SK-MEL-5 (cell line): ENCODE data around the gene SF1. TPM values are rescaled to one million over a fixed set of nuclear protein-coding genes. Genes with fewer than 3 reads are reported as not detected.

Experiments used
- DNase-seq: peaks from one replicate; pipeline ENCODE4 v3.0.0-alpha.2; 2016; ENCODE audit warnings: low read depth, low spot score
- in situ Hi-C: cut with HindIII; loops from 2 replicates; pipeline ENCODE4 v1.10.0; 2016; ENCODE audit warnings: low sequenced_read_pairs, high pct_unique_total_duplicates, low pct_unique_long_range_greater_than_20kb
- total RNA-seq: library from RNA; depleted of rRNA; stranded (reverse); fragments of >200 nt; shearing (Covaris generic); gene quantifications from 2 replicates; pipeline ENCODE4 v1.2.3, GENCODE V29; 2014

SF1 gene
- total RNA-seq, 1 experiment from 2014 or later: 53.3 TPM

DNA sequence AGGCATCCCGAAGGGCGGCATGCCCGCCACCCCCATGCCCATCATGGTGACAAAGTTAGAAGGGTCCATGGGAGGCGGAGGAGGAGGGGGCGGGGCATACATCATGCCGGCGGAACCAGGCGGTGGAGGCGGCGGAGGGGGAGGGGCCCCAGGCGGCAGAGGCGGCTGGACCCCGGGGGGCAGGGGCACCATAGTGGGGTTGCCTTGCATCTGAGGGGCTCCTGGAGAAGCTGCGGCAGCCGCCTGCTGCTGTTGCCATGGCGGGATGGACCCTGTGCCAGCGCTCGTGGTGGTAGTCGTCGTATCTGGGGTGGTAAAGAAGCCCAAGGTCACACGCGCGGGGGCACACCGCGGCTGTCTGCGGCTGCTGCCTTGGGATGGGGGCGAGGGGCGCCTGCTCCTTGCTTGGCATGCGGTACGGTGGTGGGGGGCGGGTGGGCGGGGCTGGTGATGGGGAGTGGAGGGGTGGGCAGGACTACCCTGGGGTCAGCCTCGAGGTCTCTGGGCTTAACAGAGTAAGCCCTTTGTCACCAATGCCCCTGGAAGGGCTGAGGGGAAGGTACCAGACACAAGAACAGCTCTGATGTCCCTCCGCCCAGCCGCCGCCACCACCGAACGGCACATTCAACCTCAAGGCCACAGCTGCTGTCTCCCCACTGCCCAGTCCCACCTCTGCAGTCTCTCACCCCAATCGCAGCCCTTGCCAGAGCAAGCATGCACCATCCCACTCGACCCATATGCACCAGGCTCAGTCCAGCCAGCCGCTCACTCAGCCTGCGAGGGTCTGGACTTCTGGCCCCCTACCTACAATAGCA is 12.3 kb downstream of the SF1 start:
- no peak for DNase-seq
- in situ Hi-C loops: no loop called here

- no peak for DNase-seq
- in situ Hi-C loops: no loop called here
These were observed 13.0 kb downstream of the SF1 start for GRCh38 chr11:64765291-64765850.

DNA sequence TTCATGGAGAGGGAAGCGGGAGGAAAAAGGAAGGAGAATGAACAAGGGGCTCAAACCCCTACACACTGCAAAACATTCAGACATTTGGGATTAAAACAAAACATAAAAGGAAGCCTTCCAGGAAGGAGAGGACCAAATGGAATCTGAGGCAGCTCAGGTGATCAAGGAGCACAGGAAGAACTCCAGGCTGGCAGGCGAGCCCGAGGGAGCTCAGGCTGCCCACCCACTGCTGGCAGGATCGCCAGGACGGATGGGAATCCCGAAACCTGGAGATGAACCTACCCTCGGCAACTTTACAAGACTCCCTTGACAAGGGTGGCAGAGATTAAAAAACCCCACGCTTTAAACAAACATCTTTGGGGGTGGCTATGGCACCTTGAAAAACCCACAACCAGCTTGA is 13.6 kb downstream of the SF1 start:
- DNase-seq: no peak
- in situ Hi-C loops: no loop called here

DNA sequence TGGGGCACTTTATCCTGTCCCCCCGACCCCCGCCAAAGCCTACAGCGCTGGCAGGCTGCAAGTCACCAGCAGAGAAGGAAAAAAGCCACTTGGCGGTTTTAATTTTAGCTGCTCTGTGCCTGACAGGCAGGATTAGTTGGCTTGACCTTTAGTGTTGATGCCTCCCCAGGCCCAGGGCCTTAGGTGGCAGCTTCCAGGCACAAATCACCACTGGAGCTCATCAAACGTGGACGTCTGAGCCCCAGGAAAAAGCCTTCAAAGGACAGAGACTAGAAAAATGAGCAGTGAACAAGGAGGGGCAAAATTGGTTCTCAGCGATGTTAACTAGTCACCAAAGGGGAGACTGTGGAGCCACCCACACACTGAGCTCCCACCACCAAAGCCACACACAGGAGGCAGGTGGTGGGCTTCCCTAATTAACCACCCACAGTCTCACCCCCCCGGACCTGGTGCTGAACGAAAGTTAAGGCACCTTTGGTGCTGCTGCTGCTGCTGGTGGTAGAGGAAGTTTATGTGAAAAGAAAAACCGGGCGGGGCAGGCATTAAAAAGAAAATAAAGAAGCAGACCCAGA is 14.2 kb downstream of the SF1 start:
- no peak for DNase-seq
- in situ Hi-C loops: no loop called here

DNA sequence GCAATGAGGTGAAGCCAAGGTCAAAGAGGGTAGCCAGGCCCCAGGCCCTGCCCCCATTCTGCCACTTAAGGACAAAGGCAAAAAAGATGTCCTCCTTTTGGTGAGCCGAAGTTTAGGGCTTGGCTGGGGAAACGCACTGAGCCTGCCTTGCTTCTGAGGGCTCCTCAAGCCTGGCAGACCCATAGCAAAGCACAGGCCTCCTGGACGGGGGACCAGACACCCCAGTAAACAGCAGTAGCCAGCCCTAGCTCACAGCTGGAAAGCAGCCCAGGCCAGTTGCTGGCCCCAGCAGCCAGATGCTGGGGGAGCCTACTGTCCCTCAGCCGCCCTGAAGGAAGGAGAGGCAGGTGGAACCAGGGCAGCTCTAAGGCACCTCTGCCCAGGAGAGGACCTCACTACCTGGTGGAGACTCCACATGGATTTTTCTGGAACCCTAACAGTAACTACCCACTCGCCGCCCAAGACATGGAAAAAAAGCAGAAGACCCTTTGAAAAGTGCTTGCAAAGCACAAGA is 14.8 kb downstream of the SF1 start:
- in situ Hi-C loops: no loop called here

GRCh38 chr11:64762674-64763525 is 15.4 kb downstream of the SF1 start:
- DNase-seq: no peak
- in situ Hi-C loops: no loop called here

More for the DNA sequence above, 14.8 kb downstream of the SF1 start:
- no peak for DNase-seq

DNA sequence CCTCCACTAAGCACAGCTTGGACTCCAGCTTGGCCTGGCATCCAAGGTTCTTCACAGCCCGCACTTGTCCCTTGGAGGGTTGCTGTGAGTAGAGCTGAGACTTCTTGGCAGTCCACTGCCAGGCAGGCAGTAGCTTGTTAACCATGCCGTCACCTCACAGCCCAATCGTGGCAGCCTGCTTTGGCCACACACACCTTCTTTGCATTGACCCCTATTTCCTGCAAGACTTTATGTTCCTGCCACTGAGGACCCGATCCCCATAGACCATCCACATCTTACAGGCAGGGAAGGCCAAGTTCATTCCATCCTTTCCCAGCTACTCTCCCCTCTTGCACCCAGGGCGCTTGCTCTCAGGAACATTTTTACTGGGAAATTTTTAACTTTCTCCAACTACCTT is 16.1 kb downstream of the SF1 start:
- DNase-seq: no peak
- in situ Hi-C loops: no loop called here

- DNase-seq: no peak
- in situ Hi-C loops: no loop called here
These were observed 17.5 kb downstream of the SF1 start for GRCh38 chr11:64760759-64761420.

DNA sequence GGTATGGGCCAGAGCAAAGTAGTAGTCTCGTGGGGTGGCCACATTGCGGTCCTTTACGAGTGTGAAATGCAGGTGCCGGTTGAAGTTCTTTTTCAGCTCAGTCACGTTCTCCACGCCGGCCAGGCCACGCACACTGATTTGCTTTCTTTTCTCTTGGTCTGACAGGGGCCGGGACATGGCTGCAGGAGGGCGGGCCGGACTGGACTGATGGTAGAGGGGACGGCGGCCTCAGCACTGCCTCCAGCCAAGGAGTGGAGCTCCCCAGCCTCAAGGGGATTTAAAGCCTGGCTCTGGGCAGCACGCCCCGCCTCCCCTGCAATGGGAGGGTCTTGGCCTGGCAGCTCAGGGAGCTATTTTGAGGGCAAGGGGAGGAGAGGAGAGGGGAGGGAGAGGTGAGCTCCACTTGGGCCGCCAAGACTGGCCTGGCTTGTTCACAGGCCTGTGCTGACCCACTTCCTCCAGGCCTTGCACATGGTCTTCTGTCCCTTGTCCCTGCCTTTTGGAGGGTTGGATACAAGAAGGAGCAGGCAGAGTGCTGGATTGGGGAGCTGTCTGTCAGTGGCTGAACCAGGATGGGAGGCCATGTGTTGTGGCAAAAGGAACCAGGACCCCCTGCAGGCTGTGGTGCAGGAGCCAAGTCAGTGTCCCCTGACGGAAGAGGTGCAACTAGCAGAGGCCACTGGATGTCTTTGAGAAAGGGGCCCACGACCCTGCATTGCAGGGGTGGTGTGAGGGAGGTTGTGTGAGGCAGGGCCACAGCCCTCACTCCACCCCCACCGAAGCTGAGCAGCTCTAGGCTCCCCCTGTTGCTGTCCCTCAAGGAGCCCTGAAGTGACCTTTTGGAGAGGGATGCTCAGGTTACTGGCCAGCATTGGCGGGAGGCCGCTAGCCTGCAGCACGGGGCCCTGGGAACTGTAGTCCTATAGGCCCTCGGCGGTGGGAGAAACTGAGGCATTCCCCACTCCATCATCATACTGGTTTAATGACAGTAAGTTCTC is 18.3 kb downstream of the SF1 start, which contains the start of gene PYGM:
PYGM (minus strand) TSS at position 253 of the 998 bp plus-strand sequence; CDS start at position 177, 76 bp downstream.
- in situ Hi-C loops: no loop called here
- DNase-seq: no peak

DNA sequence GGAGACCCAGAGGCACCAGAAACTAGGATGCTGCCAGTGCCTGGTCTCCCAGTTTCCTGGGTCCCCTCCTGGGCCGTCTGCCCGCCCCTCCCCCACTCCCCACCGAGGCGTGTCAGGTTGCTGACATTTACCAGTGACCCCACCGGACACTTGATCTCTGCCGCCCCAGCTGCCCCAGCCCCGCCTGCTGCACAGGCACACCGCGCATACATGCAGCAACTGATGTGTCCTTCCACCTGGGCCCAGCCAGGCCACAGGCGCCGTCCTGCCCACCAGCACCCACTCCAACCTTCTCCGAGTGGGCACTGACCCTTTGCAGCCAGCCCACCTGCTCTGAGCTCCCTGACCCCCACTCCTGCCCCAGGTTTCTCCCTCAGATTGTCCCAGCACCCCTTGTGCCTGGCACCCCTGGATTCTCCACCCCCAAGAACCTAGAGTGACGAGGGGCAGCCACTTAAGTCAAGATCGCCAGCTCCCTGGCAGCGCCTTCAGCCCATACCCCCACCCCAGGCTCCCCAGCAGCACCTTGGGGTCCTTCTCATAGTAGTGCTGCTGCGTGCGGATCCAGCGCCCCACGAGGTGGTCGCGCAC is 19.1 kb downstream of the SF1 start:
- in situ Hi-C loops: no loop called here

DNA sequence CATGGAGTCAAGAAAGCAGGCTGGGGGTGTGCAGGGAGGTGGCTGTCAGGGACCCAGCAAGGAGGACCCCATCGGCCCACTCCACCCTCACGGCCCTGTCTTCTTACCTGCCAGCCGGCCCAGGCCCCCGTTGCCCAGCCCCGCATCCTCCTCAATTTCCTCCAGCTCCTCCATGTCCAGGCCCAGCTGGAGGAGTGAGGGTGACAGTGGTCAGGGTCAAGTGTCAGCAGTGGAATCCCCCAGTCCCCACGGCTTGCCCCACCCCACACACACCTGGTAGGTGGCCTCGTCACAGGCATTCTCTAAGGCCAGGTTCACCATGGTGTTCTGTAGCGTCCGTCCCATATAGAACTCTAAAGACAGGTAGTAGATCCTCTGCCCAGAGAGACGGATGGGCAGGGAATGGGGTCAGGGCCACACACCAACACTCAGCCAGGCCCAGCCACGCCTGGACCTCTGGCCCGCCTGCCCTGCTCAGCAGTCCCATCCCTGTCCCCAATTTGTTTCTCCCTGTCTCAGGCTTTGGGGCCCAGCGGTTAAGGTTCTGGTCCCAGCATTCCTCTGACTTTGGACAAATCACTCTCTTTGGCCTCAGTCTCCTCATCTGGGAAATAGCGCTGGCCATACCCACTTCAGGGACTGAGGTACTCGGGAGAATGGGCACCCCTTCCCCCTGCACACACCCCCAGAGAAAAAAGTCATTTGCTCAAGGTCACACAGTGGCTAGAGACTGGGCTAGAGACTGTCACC is 19.8 kb downstream of the SF1 start:
- no peak for DNase-seq
- in situ Hi-C loops: no loop called here

More for the DNA sequence above, 19.1 kb downstream of the SF1 start:
- DNase-seq: no peak

DNA sequence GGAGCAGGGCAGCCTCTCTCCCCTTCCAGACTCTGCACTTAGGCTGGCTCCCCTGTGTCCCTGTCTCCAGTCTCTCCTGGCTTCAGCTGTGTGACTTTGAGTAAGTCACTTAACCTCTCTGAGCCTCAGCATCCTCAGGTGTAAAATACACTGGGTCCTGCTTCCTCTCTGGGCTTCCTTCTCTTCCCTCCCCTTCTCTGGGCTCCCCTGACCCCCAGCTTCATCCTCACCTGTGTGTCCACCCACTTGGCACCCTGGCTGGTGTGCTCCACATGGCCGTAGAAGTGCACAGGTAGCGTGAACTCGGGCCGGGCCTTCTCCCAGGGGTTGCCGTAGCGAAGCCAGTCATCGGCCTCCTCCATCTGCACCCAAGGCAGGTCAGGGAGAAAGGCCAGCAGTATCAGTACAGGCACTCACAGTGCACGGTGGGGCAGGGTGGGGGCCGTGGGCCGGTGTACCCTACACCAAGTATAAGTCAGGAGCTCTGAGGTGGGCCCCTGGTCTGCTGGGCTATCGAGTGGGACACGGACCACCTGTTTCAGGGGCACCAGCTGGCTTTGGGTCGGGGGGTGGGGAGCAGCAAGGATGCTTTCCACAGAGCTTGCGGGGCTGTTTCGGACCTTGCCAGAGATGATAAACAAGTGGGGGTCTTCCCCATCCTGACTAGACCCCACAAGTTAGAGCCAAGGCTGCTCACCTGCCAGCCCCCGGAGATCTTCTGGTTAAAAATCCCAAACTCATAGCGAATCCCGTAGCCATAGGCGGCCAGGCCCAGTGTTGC is 20.6 kb downstream of the SF1 start:
- in situ Hi-C loops: no loop called here
- DNase-seq: no peak

DNA sequence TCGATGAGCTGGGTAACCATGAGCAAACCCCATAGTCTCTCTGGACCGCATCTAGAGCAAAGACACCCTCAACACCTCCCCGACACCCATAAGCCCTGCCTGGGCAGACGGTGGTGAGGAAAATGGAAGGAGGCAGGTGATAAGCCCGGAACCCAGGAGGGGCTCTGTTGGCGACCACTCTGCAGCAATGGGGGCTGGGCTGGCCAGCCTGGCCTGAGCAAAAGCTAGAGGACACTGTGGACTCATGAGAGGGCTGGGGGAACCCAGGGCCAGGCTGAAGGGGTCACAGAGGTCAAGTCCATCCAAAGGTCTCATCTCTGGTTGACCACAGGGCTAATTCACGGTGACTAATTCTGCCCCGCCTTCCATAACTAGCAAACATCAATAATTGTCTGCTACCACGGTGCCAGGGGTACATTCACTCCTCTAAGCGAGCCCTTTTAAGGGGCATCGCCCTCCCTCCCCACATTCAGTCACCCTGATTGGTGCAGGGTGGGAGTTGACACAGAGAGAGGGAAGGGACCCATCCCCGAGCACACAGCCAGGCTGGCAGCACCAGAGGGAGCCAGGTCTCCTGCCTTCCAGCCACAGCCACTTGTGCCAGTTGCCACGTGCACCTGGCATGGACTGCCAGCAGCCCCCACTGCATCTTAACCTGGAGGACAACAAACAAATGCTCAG is 22.5 kb downstream of the SF1 start:
- no peak for DNase-seq
- in situ Hi-C loops: no loop called here
